SW 1271 (cell line): Measurements from ENCODE around the gene TEX26.
"Not testable (repeated sequence)": the region's sequence is repeated elsewhere in the genome, so short reads cannot be mapped to it uniquely, and the experiment has no call there.

ENCODE experiments used
- DNase-seq, 2 experiments: peaks; one replicate each; lab custom pipeline; 2025; lab: John Stamatoyannopoulos, UW

TEX26 gene

DNA sequence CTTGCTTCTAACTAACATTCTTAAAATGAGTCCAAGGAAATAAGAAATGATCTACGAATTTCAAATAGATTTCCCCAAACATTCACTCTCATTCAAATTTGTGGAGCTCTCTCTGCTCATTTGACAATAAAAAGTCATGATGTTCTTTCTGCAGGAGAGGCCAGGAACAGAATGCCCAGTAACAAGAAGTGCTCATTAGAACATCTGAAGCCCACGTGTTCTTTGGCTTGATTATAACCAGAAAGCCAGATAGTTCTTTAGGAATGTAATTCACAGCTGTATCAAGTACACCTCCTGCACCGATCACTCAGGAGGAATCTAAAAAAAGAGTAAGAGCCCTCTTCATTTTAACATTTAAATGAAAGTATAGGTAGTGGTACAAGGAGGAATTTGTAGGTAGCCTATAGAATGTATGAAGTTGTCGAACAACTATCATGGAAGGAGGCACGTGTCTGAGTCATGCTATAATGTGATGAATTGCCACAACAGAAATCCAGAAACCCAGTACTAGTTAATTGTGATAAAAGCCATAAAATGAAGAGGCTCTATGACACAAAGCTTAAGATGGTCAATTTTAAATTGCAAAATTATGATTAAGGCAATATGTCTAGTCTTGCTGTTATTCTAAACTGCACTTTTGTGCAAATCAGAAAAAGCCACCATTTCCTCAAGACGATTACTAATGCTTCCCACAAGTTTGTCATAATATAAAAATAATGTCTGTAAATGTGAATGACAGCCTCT is 13.6 kb upstream of the TEX26 start:
- no peak for DNase-seq

DNA sequence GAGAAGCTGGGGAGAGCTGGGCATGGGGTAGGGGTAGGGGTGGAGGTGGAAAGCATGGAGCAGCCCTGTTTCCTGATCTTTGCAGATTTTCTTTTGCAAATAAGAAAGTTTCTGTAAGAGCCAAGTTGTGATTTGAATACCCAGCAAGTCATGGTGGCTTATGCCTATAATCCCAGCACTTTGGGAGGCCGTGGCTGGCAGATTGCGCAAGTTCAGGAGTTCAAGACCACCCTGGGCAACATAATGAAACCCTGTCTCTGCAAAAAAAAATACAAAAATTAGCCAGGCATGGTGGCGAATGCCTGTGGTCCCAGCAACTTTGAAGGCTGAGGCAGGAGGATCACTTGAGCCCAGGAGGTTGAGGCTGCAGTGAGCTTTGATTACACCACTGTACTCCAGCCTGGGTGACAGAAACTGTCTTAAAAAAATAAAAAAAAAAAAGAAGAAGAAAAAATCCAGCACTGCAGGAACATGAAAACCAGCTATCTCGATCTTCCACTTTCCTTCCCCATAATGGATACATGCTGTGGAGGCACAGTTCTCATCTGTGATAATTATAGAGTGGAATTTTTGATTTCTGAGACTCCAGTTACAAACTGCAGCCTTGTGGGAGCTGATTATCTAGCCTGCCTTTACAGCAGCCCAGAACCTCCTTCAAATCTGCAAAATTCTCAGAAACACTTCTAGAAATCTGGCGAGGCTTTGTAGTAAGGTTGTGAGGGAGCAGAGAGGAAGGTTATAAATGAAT is 12.1 kb upstream of the TEX26 start:
- DNase-seq: no peak

GRCh38 chr13:30923418-30923817 is 9.0 kb upstream of the TEX26 start:
- DNase-seq: no peak

GRCh38 chr13:30924721-30925120 is 7.7 kb upstream of the TEX26 start:
- DNase-seq: no peak

- DNase-seq: no peak
Measured at GRCh38 chr13:30925429-30925828, 7.0 kb upstream of the TEX26 start.

GRCh38 chr13:30926781-30927180 is 5.7 kb upstream of the TEX26 start:
- DNase-seq: no peak

DNA sequence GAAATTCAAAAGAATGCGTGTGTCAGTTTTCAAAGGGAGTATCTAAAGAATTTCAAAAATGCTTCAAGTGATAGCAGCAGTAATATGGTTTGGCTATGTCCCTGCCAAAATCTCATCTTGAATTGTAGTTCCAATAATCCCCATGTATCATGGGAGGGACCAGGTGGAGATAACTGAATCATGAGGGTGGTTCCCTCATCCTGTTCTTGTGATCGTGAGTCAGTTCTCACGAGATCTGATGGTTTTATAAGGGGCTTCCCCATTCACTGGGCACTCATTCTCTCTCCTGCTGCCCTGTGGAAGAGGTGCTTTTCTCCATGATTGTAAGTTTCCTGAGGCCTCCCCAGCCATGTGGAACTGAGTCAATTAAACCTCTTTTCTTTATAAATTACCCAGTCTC is 5.3 kb upstream of the TEX26 start:
- DNase-seq: not testable (repeated sequence)

- DNase-seq: no peak
Measured at GRCh38 chr13:30927595-30927994, 4.9 kb upstream of the TEX26 start.

DNA sequence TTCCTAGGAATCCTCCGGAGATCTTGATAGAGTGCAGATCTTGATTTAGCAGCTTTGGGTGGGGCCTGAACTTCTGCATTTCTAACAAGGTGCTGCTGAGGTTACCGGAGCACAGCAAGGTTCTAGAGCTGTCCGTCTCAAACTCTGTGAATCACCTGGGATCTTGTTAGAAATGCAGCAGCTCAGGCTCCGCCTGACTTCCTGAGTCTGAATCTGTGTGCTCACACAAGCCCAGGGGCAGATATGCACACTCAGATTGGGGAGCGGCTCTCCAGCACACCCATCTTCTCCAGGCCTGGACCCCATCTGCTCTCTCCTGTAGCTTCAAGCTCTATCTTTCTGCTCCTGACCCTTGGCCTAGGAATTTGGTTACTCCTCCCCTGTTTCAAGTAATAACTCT is 3.5 kb upstream of the TEX26 start:
- DNase-seq: no peak

DNA sequence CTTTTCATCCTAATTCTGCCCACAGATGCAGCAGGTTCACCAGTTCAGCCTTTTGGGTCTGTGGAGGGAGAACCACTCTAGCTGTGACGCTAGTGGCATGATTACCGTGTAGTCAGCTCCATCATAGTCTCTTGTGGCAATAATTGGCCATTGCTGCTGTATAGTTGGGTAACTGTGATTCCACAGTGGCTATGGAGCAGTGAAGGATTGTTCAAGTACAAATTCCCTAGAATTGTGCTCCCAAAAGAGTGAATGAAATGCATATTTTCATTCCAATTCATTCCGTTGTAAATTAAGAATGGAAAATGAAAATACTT is 856 bp downstream of the TEX26 start:
- DNase-seq: no peak

DNA sequence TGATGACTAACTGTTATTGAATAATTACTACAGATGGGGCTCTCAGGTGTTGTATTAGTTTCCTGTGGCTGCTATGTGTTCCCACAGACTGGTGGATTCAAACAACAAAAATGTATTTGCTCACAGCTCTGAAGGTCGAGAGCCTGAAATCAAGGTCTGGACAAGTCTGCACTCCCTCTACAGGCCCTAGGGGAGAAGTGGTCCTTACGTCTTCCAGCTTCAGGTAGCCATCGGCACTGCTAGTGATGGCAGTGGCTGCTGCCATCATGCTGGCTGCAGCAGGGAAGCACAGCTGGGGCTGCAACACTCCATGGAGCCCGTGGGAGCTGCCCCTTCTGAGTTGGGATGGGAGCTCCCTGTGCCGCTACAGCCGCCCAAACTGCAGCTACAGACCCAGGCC is 1.9 kb downstream of the TEX26 start:
- DNase-seq: no peak

DNA sequence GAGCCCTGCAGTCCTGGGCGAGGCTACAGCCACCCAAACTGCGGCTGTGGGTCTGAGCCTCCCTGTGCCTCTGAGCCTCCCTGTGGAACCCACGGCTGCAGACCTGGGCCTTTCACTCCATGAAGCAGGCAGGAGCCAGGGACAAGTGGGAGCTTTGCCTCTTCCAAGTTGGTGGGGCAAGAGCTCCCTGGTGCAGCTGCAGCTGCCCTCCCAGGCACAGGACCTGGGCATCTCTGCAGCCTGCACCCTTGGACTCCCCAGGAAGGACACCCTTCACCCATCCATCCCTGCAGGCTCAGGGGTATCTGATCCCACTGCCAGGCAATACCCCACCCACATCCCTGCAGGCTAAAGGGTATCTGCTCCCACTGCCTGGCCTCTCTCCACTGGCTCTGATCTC is 2.3 kb downstream of the TEX26 start:
- no peak for DNase-seq

GRCh38 chr13:30936971-30937370 is 4.5 kb downstream of the TEX26 start:
- DNase-seq: no peak

DNA sequence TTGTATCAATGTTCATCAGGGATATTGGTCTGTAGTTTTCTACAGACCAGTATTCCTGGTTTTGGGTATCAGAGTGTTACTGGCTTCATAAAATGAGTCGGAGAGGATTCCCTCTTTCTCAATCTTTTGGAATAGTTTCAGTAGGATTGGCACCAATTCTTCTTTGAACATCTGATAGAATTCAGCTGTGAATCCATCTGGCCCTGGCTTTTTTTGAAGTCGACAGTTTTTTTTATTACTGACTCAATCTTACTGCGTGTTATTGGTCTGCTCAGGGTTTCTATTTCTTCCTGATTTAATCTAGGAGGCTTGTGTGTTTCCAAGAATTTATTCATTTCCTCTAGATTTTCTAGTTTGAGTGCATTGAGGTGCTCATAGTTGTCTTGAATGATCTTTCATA is 11.4 kb downstream of the TEX26 start:
- no peak for DNase-seq

- DNase-seq: no peak
Measured at GRCh38 chr13:30957258-30957943, 24.9 kb downstream of the TEX26 start.

DNA sequence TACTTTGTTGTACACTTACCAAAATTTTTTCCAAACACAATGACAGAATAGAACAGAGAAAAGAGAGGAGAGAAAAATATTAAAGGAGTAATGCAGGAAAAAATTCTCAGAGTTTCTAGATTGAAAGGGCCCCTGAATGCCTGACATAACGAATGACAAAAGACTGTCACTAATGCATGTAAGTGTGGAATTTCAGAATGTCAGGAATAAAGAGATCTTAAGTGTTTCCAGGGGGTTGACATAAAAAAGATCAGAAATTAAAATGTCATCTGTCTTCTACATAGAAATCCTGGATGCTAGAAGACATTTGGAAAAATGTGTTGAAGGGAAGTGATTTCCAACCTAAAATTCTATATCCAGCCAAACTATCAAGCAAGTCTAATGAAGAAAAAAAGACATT is 27.2 kb downstream of the TEX26 start:
- DNase-seq: no peak

GRCh38 chr13:30963791-30964190 is 31.3 kb downstream of the TEX26 start:
- no peak for DNase-seq

DNA sequence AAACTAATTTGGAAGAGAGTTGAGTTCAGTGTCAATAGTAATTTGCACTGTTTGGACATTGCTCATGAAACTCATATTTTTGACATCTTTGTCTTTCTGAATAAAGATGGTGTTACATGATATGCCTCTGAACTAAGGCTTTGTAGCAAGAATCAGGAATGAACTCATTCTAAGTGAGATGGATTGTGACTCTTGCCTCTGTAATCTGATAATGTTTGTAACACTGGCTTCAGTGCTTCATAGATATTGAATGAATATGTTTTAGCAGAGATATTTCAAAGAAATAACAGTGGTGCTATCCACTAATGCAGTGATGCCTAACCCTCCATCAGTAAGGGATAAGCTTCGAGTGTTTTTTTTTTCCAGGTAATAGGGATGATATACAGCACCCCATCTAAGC is 32.9 kb downstream of the TEX26 start:
- DNase-seq: no peak

GRCh38 chr13:30966101-30966500 is 33.6 kb downstream of the TEX26 start:
- no peak for DNase-seq

GRCh38 chr13:30968846-30969245 is 36.4 kb downstream of the TEX26 start:
- no peak for DNase-seq

- DNase-seq: no peak
Measured at GRCh38 chr13:30971575-30971974, 39.1 kb downstream of the TEX26 start.

DNA sequence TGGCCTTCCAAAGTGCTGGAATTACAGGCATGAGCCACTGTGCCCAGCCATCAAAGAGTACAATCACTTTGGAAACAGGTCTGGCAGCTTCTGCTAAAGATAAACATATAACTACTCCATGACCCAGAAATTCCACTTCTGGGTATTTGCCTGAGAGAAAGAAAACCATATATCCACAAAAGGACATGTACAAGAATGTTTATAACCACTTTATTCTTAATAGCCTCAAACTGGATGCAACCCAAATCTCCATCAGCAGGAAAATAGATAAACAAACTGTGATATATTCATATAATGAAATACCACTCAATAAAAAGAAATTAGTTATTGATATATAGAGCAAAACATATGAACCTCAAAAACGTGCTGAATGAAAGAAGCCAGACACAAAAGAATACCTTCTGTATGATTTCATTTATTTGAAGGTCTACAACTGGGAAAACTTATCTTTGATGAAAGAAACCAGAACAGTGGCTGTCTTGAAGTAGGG is 40.5 kb downstream of the TEX26 start:
- no peak for DNase-seq

- no peak for DNase-seq
Measured at GRCh38 chr13:30974350-30974749, 41.9 kb downstream of the TEX26 start.
